ENCODE data around the gene ATG12.
"Not testable (repeated sequence)": the region's sequence is repeated elsewhere in the genome, so short reads cannot be mapped to it uniquely, and the experiment has no call there.

ATG12 gene

GRCh38 chr5:115810761-115811160 lies 30.6 kb downstream of the ATG12 start:
- no peak for DNase-seq (ENCODE audit: insufficient read length, low spot score)
- no peak for FAIRE-seq

- DNase-seq (ENCODE audit: insufficient read length, low spot score) (no peak), FAIRE-seq (no peak)
These were observed 31.4 kb downstream of the ATG12 start for GRCh38 chr5:115809946-115810345.

DNA sequence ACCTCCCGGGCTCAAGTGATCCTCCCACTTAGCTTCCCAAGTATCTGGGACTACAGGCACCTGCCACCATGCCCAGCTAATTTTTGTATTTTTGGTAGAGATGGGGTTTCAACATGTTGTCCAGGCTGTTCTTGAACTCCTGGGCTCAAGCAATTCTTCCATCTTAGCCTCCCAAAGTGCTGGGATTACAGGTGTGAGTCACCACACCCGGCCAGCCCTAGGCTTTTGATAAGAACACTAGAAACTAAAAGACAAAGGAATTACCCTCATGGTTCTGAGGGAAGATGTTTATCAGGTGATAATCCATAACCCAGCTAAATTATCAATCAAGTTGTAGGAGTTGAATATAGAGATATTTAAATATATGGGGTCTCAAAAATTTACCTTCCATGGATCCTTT lies 33.3 kb downstream of the ATG12 start:
- not testable (repeated sequence) for DNase-seq (ENCODE audit: insufficient read length, low spot score); FAIRE-seq

DNA sequence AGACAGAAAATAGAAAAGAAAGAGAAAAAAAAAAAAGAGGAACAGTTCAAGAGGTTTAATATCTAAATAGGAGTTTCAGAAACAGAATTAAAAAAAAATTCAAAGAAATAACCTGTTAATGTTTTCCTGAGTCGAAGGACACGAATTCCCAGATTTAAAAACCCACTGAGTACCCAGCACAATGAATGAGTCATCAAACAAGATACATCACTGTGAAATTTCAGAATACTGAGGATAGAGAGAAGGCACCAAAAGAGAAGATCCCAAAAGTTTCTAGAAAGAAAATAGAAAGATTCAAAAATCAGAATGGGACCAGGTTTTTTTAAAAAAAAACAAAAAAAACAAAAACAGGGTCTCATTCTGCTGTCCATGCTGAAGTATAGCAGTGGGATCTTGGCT lies 33.7 kb downstream of the ATG12 start:
- FAIRE-seq (no peak), DNase-seq (ENCODE audit: insufficient read length, low spot score) (no peak)

- FAIRE-seq (no peak), DNase-seq (ENCODE audit: insufficient read length, low spot score) (no peak)
These were observed 34.2 kb downstream of the ATG12 start for GRCh38 chr5:115806986-115807653.

DNA sequence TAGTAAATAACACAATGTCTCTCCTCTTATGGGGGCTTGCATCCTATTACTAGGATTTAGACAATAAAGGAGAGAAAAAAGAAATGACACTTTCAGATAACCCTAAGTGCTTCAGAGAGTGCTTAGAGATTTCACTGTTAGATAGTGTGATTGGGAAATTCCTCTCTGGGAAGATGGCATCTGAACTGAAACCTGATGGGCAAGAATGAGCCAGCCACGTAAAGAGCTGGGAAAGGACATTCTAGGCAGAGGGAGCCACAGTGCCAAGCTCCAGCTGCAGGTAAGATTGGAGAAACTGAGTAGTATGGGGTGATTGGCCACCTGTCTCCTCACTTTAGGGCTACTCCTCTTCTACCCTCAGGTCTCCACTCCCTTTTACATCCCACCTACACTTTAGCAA lies 39.4 kb downstream of the ATG12 start:
- no peak for DNase-seq (ENCODE audit: insufficient read length, low spot score)
- no peak for FAIRE-seq

DNA sequence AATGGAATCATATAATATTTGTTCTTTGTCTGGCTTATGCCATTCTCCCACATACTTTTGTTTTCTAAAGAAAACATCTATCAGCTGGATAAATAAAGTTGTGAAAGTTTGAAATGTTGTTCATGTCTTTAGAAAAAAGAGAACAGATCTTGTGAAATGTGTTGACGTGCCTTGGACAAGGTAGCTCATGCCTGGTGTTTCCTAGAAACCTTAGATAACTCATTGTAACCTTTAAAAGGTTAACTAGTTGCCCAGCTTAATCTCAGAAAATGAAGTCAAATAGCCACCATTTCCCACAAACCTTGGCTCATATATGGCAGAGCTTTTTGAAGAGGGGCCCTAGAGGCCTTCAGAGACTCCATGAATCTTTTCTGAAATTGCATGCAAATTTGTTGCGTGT lies 40.2 kb downstream of the ATG12 start:
- DNase-seq (ENCODE audit: insufficient read length, low spot score) (no peak), FAIRE-seq (no peak)

DNA sequence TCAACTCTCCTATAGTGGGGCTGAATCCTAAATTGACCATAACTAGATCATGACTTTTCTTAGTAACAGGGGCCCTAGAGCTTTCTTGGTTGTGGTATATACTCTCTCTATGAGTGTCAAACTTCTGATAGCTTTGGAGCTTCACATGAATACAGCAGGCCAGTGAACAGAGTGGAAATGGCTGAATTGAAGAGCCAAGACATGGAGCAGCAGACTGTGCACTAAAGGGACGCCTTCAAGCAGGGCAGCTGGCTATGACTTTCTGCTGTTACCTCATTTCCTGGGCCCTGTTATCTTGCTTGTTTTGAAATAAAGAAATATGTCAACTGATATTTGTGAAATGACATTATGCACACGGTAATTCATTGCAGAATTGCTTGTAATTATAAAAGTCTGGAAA lies 41.3 kb downstream of the ATG12 start:
- FAIRE-seq (no peak), DNase-seq (ENCODE audit: insufficient read length, low spot score) (no peak)

- no peak for DNase-seq (ENCODE audit: insufficient read length, low spot score)
- no peak for FAIRE-seq
These were observed 43.1 kb downstream of the ATG12 start for GRCh38 chr5:115798252-115798651.

DNA sequence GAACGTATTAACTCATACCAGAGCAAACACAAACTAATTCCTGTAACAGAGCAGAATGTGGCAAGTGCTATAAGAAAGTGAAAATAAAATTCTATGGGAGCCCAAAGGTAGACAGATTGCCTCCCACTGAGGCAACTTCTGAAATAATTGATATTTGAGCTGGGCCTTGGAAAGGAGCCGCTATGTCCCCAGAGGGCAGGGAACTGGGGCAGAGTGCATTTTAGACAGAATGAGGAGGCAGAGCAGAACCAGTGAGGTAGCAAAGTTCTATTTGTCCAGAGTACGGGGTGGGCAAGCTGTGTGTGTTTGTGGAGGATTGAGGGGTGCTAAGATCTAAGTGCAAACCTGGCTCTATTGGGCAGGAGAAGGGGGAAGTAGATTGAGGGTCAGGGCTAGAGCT lies 44.7 kb downstream of the ATG12 start:
- no peak for DNase-seq (ENCODE audit: insufficient read length, low spot score)
- no peak for FAIRE-seq

GRCh38 chr5:115795700-115796099 lies 45.7 kb downstream of the ATG12 start:
- DNase-seq (ENCODE audit: insufficient read length, low spot score) (no peak), FAIRE-seq (no peak)

DNA sequence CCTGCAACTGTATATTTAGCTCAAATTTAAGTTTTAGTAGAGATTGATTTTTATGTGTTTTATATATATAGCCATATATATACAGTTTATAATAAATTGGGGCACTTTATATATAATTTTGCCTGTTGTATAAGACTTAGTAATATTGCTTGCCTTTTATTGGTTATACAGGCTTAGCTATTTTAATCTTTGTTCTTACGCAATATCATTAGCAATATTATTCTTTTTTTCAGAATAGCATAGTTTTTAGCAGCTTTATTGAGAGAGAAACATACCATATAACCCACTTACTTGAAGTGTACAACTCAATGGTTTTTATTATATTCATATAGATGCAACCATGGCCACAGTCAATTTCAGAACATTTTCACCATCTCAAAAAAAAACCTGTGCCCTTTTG lies 52.9 kb downstream of the ATG12 start:
- DNase-seq (ENCODE audit: insufficient read length, low spot score) (no peak), FAIRE-seq (no peak)

DNA sequence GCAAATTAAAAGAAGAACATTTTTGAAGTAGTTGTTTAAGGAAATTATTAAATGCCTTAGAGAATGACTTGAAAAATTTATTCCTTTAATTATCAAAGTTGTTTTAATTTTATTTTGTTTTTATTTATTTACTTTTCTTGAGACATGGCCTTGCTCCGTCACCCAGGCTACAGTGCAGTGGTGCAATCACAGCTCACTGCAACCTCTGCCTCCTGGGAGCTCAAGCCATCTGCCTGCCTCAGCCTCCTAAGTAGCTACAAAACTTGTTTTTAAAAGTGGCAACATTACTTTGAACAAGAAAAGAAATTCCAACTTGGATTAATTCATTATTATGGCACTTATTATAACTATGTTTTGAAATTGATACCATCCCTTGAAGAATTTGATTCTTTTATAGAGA lies 53.9 kb downstream of the ATG12 start:
- no peak for FAIRE-seq
- no peak for DNase-seq (ENCODE audit: insufficient read length, low spot score)

GRCh38 chr5:115785381-115786065 lies 55.8 kb downstream of the ATG12 start:
- DNase-seq (ENCODE audit: insufficient read length, low spot score) (no peak), FAIRE-seq (no peak)

- FAIRE-seq: no peak
These were observed 62.9 kb downstream of the ATG12 start for GRCh38 chr5:115778417-115778816.

More at GRCh38 chr5:115778417-115778816, 62.9 kb downstream of the ATG12 start:
- no peak for DNase-seq (ENCODE audit: insufficient read length, low spot score)
